ENCODE results near the gene GNA14.

- TF ChIP-seq POLR2A (IDR thresholded peaks at IDR 0.05; ENCODE audit: low read length) = no peak
- no peak for TF ChIP-seq GATA1 (IDR thresholded peaks at IDR 0.05; ENCODE audit: low read depth, low read length)
Measured at GRCh38 chr9:77586591-77586990, 61.5 kb downstream of the GNA14 start.
